Liver (tissue), 9 donors: ENCODE data around the gene ZFYVE28. TPM values are rescaled to one million over a fixed set of nuclear protein-coding genes. Genes with fewer than 3 reads are reported as not detected.

Source experiments
- DNase-seq: peaks from one replicate; pipeline ENCODE4 v3.0.0-alpha.2; 2017; ENCODE audit warnings: low spot score
- H3K27ac ChIP-seq, 2 donors: one replicate each; pipeline ENCODE4 v1.7.0; 2013; ENCODE audit warnings: inconsistent platforms in 2 of 2, low read length in 2 of 2, control low read depth in 1 of 2, low read depth in 1 of 2, mild to moderate bottlenecking in 1 of 2
- H3K27me3 ChIP-seq, 4 donors: one replicate each; pipeline versions ENCODE4 v1.6.1 to v1.7.0; 2013; ENCODE audit warnings: low read length in 3 of 4, inconsistent platforms in 1 of 4, mild to moderate bottlenecking in 1 of 4, moderate library complexity in 1 of 4; ENCODE audit not compliant: control insufficient read depth in 4 of 4, insufficient read depth in 4 of 4
- H3K36me3 ChIP-seq, 4 donors: one replicate each; pipeline versions ENCODE4 v1.6.1 to v1.7.0; 2013; ENCODE audit warnings: low read length in 3 of 4, mild to moderate bottlenecking in 3 of 4, low read depth in 1 of 4, moderate library complexity in 1 of 4; ENCODE audit not compliant: control insufficient read depth in 4 of 4, insufficient read depth in 3 of 4
- H3K4me1 ChIP-seq, 4 donors: one replicate each; pipeline versions ENCODE4 v1.6.1 to v1.7.0; 2013; ENCODE audit warnings: low read length in 3 of 4, mild to moderate bottlenecking in 3 of 4, moderate library complexity in 1 of 4; ENCODE audit not compliant: control insufficient read depth in 4 of 4, insufficient read depth in 4 of 4
- H3K4me3 ChIP-seq, 3 donors: one replicate each; pipeline versions ENCODE4 v1.6.1 to v1.7.0; 2013; ENCODE audit warnings: low read length in 3 of 3, control low read depth in 1 of 3, low read depth in 1 of 3, mild to moderate bottlenecking in 1 of 3
- H3K9ac ChIP-seq, 2 donors: one replicate each; pipeline ENCODE4 v1.7.0; 2013; ENCODE audit warnings: low read length in 2 of 2, mild to moderate bottlenecking in 2 of 2, moderate library complexity in 2 of 2, control low read depth in 1 of 2, low read depth in 1 of 2
- H3K9me3 ChIP-seq, 4 donors: one replicate each; pipeline versions ENCODE4 v1.6.1 to v1.7.0; 2013; ENCODE audit warnings: low read length in 3 of 4; ENCODE audit not compliant: control insufficient read depth in 4 of 4
- FOXA1 ChIP-seq: IDR thresholded peaks from 2 replicates; pipeline ENCODE4 v1.6.1; 2016; ENCODE audit warnings: antibody characterized with exemption
- FOXA2 ChIP-seq: IDR thresholded peaks from 2 replicates; pipeline ENCODE4 v1.6.1; 2016; ENCODE audit warnings: antibody characterized with exemption
- GABPA ChIP-seq, 2 donors: IDR thresholded peaks in 1 of 2; conservative IDR thresholded peaks in 1 of 2; 2 replicates each; pipeline ENCODE4 v1.6.1; 2016; ENCODE audit warnings: antibody characterized with exemption in 2 of 2, mild to moderate bottlenecking in 1 of 2, moderate library complexity in 1 of 2
- HNF4A ChIP-seq, 2 donors: conservative IDR thresholded peaks; 2 replicates each; pipeline ENCODE4 v1.6.1; 2016; ENCODE audit warnings: antibody characterized with exemption in 2 of 2, mild to moderate bottlenecking in 2 of 2
- HNF4G ChIP-seq: IDR thresholded peaks from 2 replicates; pipeline ENCODE4 v1.6.1; 2016; ENCODE audit warnings: antibody characterized with exemption
- NR2F2 ChIP-seq: IDR thresholded peaks from 2 replicates; pipeline ENCODE4 v1.6.1; 2016; ENCODE audit warnings: antibody characterized with exemption
- RAD21 ChIP-seq, 2 donors: IDR thresholded peaks; 2 replicates each; pipeline ENCODE4 v1.6.1; 2016; ENCODE audit warnings: antibody characterized with exemption in 2 of 2, mild to moderate bottlenecking in 2 of 2
- WGBS: extraction: QIAGEN DNeasy Blood & Tissue Kit; methylation state at CpG from one replicate; pipeline ENCODE4 v1.1.7; 2013; 5-methylcytosine and 5-hydroxymethylcytosine counted together
- polyA plus RNA-seq, 2 donors: library from polyadenylated mRNA; stranded (reverse) in 1 of 2; unstranded in 1 of 2; fragments of 200-250 nt in 1 of 2; fragments of >200 nt in 1 of 2; fragmentation: Nextera tagmentation in 1 of 2; extraction: Ambion mirVana in 1 of 2; gene quantifications; one replicate each; pipeline versions ENCODE4 v1.2.1 to v1.2.3, GENCODE V29; 2013 to 2015
- total RNA-seq, 2 donors: library from RNA; depleted of rRNA; stranded (reverse); fragments of >200 nt; gene quantifications; one replicate each; pipeline ENCODE4 v1.2.3, GENCODE V29; 2014
- TF ChIP-seq, protein P1 (sequence below): IDR thresholded peaks from 2 replicates; pipeline ENCODE4 v1.6.1; 2016; ENCODE audit warnings: antibody characterized with exemption
- TF ChIP-seq, protein P2 (sequence below): IDR thresholded peaks from 2 replicates; pipeline ENCODE4 v1.6.1; 2016; ENCODE audit warnings: antibody characterized with exemption
- donor health status: healthy.
- donor health status: healthy.
- donor health status: healthy.
- donor health status: healthy.
- donor health status: healthy.

Gene ZFYVE28
- total and polyA plus RNA-seq, 4 donors, result 2.0 to 6.1 (median 2.7) TPM

DNA sequence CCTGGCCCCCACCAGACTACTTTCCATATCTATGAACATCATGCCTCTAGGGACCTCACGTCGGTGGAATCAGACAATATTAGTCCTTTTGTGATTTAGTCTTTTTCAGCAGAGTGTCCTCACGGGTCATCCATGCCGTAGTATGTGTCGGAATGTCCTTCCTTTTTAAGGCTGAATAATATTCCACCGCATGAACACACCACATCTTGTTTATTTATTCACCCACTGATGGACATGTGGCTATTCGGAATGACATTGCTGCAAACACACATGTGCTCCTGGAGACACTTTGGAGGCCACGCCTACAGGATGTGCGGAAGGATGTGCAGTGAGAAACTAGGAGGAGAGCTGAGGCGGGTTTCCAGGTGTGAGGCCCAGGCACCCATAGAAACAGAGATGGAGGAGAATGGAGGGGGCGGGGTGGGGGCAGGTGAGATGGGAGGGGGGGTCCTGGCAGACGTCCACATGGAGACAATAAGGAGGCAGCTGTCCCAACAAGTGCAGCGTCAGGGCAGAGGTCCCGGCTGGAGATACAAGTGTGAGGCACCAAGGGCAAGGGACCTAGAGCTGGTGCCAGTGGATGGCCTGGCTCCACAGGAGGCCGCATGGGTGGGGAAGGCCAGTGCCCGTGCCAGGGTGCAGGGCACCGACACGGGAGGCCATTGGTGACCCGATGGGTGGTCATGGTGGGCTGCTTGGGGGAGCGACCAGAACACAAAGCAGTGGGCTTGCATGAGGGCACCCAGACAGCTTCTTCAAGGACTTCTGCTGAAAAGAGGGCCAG, 20.7 kb downstream of the ZFYVE28 start (continued):
- TF ChIP-seq, protein P1, sequence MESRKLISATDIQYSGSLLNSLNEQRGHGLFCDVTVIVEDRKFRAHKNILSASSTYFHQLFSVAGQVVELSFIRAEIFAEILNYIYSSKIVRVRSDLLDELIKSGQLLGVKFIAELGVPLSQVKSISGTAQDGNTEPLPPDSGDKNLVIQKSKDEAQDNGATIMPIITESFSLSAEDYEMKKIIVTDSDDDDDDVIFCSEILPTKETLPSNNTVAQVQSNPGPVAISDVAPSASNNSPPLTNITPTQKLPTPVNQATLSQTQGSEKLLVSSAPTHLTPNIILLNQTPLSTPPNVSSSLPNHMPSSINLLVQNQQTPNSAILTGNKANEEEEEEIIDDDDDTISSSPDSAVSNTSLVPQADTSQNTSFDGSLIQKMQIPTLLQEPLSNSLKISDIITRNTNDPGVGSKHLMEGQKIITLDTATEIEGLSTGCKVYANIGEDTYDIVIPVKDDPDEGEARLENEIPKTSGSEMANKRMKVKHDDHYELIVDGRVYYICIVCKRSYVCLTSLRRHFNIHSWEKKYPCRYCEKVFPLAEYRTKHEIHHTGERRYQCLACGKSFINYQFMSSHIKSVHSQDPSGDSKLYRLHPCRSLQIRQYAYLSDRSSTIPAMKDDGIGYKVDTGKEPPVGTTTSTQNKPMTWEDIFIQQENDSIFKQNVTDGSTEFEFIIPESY, result no peak

DNA sequence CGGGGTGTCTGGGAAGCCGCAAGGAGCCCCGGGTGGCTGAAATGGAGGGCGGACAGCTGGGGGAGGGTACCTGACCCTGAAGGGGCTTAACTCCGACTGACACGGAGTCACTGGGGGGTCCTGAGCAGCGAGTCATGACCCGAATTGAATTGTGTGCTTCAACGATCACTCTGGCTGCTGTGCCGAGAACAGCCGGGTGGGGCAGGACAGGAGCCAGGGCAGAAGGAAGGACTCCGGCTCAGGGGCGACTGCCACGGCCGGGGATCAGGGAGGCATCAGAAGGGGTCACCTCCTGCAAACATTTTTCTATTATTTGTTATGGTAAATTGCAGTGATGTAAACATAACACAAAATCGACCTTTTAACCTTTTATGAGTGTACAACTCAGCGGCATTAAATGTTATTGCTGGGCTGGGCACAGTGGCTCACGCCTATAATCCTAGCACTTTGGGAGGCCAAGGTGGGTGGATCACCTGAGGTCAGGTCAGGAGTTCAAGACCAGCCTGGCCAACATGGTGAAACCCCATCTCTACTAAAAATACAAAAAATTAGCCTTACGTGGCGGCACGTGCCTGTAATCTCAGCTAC, 21.6 kb downstream of the ZFYVE28 start:
- Histone ChIP-seq H3K9me3 (no peaks in the 10 kb centered on the region), H3K27me3 (no peaks in the 10 kb centered on the region), H3K4me1 (peaks cover 0 to 6% (median 3%) of the 10 kb centered on the region in 4 donors), H3K4me3 (no peak overlapping the region), H3K27ac (no peak overlapping the region), H3K36me3 (no peaks in the 10 kb centered on the region), H3K9ac (no peak overlapping the region)
- no peak for TF ChIP-seq HNF4G
- TF ChIP-seq RAD21 (IDR thresholded peaks at IDR 0.05), result no peak
- TF ChIP-seq HNF4A (conservative IDR thresholded peaks at IDR 0.05), result no peak
- TF ChIP-seq, protein P1, result no peak
- no peak for TF ChIP-seq GABPA (IDR thresholded peaks at IDR 0.05 in 1 of 2, conservative IDR thresholded peaks at IDR 0.05 in 1 of 2)
- TF ChIP-seq FOXA1, result no peak
- TF ChIP-seq NR2F2, result no peak
- no peak for TF ChIP-seq FOXA2
- TF ChIP-seq, protein P2, sequence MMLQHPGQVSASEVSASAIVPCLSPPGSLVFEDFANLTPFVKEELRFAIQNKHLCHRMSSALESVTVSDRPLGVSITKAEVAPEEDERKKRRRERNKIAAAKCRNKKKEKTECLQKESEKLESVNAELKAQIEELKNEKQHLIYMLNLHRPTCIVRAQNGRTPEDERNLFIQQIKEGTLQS, result no peak
- WGBS, result 86% methylated on average over 21 of the region's 21 CpGs
- DNase-seq, result no peak

DNA sequence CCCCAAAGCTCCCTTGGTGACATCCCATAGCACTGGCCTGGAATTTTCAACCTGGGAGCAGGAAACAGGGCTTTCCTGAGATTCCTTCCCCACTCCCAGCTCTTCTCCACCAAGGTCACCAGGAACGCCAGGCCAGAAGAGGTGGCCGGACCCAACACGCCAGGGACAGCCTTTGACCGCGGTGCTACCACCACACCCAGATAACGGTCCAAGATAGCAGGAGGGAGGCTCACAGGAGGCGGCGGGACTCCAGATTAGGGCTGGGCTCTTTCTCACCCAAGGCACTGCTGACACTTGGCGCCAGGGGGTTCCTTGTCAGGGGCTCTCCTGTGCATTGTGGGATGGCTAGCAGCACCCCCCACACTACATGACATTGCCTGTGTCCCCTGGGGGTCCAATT, 22.9 kb downstream of the ZFYVE28 start:
- 79% methylated on average over 9 of the region's 9 CpGs for WGBS
- no peak overlapping the region for H3K9ac ChIP-seq
- no peaks in the 10 kb centered on the region for H3K9me3 ChIP-seq
- no peak overlapping the region for H3K4me3 ChIP-seq
- H3K36me3 ChIP-seq, result no peaks in the 10 kb centered on the region
- peaks cover 0 to 4% (median 1%) of the 10 kb centered on the region in 4 donors for H3K4me1 ChIP-seq
- no peaks in the 10 kb centered on the region for H3K27me3 ChIP-seq
- no peak overlapping the region for H3K27ac ChIP-seq
- DNase-seq, result no peak
- TF ChIP-seq, protein P1, result no peak
